Testis (tissue), 3 donors: Measurements from ENCODE around the gene TBC1D24. TPM values are rescaled to one million over a fixed set of nuclear protein-coding genes. Genes with fewer than 3 reads are reported as not detected.
A peak's percentile ranks its signal among the peaks of the same experiment; 100 is the strongest.
"Not testable (repeated sequence)": the region's sequence is repeated elsewhere in the genome, so short reads cannot be mapped to it uniquely, and the experiment has no call there.

Source experiments
- DNase-seq: peaks from one replicate; pipeline ENCODE4 v3.0.0-alpha.2; 2019
- H3K27ac ChIP-seq, 2 donors: fragments of 200-600 bp; sonication (generic); one replicate each; pipeline ENCODE4 v1.5.1; 2019
- H3K27me3 ChIP-seq: fragments of 200-600 bp; sonication (generic); one replicate; pipeline ENCODE4 v1.5.1; 2019
- H3K36me3 ChIP-seq: fragments of 200-600 bp; sonication (generic); one replicate; pipeline ENCODE4 v1.5.1; 2017; ENCODE audit warnings: low read depth; ENCODE audit errors: missing control alignments
- H3K4me1 ChIP-seq: fragments of 200-600 bp; sonication (generic); one replicate; pipeline ENCODE4 v1.5.1; 2019
- H3K4me3 ChIP-seq, 2 donors: fragments of 200-600 bp; sonication (generic); one replicate each; pipeline ENCODE4 v1.5.1; 2017 to 2019
- H3K9me3 ChIP-seq: fragments of 200-600 bp; sonication (generic); one replicate; pipeline ENCODE4 v1.5.1; 2017
- CTCF ChIP-seq, 3 experiments: fragments of 450-650 bp in 2 of 3; fragments of 200-600 bp in 1 of 3; sonication (generic) in 1 of 3; IDR thresholded peaks; one replicate each; pipeline ENCODE4 v1.5.1; 2016 to 2019; ENCODE audit warnings: antibody characterized with exemption in 3 of 3, mild to moderate bottlenecking in 2 of 3, moderate library complexity in 1 of 3
- POLR2A ChIP-seq: fragments of 450-650 bp; IDR thresholded peaks from one replicate; pipeline ENCODE4 v1.6.1; 2017; ENCODE audit warnings: antibody characterized with exemption, mild to moderate bottlenecking, moderate library complexity
- WGBS, 2 donors: methylation state at CpG; one replicate each; pipeline ENCODE4 v1.1.5; 2018; 5-methylcytosine and 5-hydroxymethylcytosine counted together
- intact Hi-C: fragments of 100-400 bp; cut with DNase I; formaldehyde crosslinking; loops from one replicate; pipeline ENCODE4 v1.15.1; 2023; ENCODE audit warnings: low total_unique reads
- polyA plus RNA-seq: library from polyadenylated mRNA; stranded (reverse); fragments of 350-450 nt; fragmentation: Illumina TruSeq; extraction: RNeasy Lipid Tissue Mini Kit (QIAGEN cat#74804); gene quantifications from one replicate; pipeline ENCODE4 v1.2.3, GENCODE V29; 2014; ENCODE audit warnings: low read depth, low replicate concordance; ENCODE audit not compliant: insufficient read depth
- total RNA-seq, 2 donors: library from RNA; depleted of rRNA; stranded (reverse); fragments of >200 nt; gene quantifications; one replicate each; pipeline ENCODE4 v1.2.3, GENCODE V29; 2016

Gene TBC1D24
- total and polyA plus RNA-seq, 3 donors from 2014 or later = 5.3 to 13.5 (median 11.2) TPM

DNA sequence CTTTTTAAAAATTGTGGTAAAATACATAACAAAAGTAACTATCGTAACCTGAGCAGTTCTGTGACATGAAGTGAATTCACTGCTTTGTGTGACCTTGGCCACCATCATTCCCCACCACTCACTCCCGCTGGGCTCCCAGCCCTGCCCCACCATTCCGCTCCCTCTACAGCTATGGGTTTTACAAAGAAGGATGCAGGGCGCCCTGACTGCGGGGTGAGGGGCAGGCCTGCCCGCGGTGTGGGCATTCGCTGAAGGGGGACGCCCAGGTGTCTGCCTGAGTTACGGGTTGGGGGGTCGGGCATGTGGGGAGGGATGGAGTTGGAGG is 56.4 kb downstream of the TBC1D24 start, which contains the start of gene CEMP1:
Gene CEMP1, minus strand, starts transcription at position 38 of the 325 bp plus-strand sequence. CDS start 335 bp downstream, outside the sequence.
- Histone ChIP-seq H3K36me3 (no peaks in the 10 kb centered on the region), H3K4me1 (no peaks in the 10 kb centered on the region), H3K4me3 (peak within 1 kb of the TSS; percentile 59 to 73), H3K27ac (peak within 1 kb of the TSS; percentile 90 to 93), H3K9me3 (no peaks in the 10 kb centered on the region), H3K27me3 (no peaks in the 10 kb centered on the region)
- no peak for TF ChIP-seq POLR2A
- no peak for TF ChIP-seq CTCF (IDR thresholded peaks at IDR 0.05)
- 13 to 34% methylated on average over 3 to 11 of the region's 11 CpGs for WGBS, 2 donors
- DNase-seq = no peak
- intact Hi-C loops = no loop called here

GRCh38 chr16:2531696-2532493 is 57.0 kb downstream of the TBC1D24 start:
- intact Hi-C loops = no loop called here
- Histone ChIP-seq H3K4me1 (no peaks in the 10 kb centered on the region), H3K9me3 (no peaks in the 10 kb centered on the region), H3K27me3 (no peaks in the 10 kb centered on the region), H3K27ac (peak overlapping the region; percentile 90 to 93), H3K36me3 (no peaks in the 10 kb centered on the region), H3K4me3 (peak overlapping the region; percentile 59 to 73)
- 1 to 2% methylated on average over 15 to 84 of the region's 84 CpGs for WGBS, 2 donors
- TF ChIP-seq POLR2A (peak; percentile 63), CTCF (IDR thresholded peaks at IDR 0.05) (no peak)
- DNase-seq = peak; percentile 99

DNA sequence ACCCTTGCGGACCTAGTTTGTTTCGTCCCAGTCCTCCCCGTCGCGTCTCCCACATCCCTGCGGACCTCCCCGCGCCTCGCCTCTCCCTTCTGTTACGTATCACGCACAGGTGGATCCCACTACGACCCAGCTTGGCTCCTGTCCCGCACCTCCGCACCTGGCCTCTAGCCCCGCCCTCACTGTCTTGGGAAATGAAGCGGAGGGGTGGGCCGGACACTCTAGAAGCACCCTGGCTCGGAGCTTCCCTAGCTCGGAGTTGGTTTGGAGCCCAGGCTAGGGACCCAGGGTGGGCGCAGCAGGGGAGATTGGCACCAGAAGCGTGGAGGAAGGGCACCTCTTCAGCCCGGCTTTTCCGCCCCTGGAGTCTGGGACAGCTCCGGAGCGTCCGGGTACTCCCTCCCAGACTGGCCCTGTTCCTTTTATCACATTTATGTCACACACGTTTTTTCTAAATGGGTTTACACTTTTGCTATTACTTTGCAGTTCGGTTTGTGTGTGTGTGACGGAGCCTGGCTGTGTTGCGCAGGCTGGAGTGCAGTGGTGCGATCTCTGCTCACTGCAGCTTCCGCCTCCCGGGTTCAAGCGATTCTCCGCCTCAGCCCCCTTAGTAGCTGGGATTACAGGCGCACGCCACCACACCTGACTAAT is 57.7 kb downstream of the TBC1D24 start:
- no peaks in the 10 kb centered on the region for H3K36me3 ChIP-seq
- TF ChIP-seq POLR2A = no peak
- no peak for TF ChIP-seq CTCF (IDR thresholded peaks at IDR 0.05)
- H3K9me3 ChIP-seq = no peaks in the 10 kb centered on the region
- H3K27ac ChIP-seq = peak overlapping the region; percentile 90 to 93
- no peaks in the 10 kb centered on the region for H3K4me1 ChIP-seq
- H3K4me3 ChIP-seq = peak overlapping the region; percentile 59 to 73
- 1% methylated on average over 33 to 37 of the region's 37 CpGs for WGBS, 2 donors
- intact Hi-C loops = no loop called here
- H3K27me3 ChIP-seq = no peaks in the 10 kb centered on the region
- DNase-seq = peak; percentile 82

- peak overlapping the region; percentile 59 to 73 for H3K4me3 ChIP-seq
- H3K4me1 ChIP-seq, H3K27me3 ChIP-seq, intact Hi-C loops, H3K36me3 ChIP-seq, DNase-seq, H3K9me3 ChIP-seq: not testable (repeated sequence)
- H3K27ac ChIP-seq = peak overlapping the region; percentile 90 to 93
- WGBS, 2 donors = 26 to 39% methylated on average over 16 of the region's 16 CpGs
Observed at GRCh38 chr16:2533142-2533755, 58.3 kb downstream of the TBC1D24 start.

DNA sequence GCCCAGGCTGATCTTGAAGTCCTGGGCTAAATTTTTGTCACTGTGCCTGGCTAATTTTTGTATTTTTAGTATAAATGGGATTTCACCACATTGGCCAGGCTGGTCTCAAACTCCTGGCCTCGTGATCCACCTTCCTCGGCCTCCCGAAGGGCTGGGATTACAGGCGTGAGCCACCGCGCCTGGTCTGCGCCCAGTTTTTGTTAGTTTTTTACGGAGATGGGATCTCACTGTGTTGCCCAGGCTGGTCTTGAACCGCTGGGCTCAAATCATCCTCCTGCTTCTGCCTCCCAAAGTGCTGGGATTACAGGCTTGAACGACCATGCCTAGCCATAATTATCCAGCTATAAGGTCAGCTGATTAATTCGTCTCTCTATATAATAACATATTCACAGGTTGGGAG is 59.0 kb downstream of the TBC1D24 start:
- H3K4me1 ChIP-seq = peaks cover under 1% of the 10 kb centered on the region
- intact Hi-C loops = no loop called here
- WGBS, 2 donors = 87 to 92% methylated on average over 11 of the region's 11 CpGs
- no peak for DNase-seq
- no peaks in the 10 kb centered on the region for H3K27me3 ChIP-seq
- no peaks in the 10 kb centered on the region for H3K36me3 ChIP-seq
- no peak for TF ChIP-seq POLR2A
- no peak for TF ChIP-seq CTCF (IDR thresholded peaks at IDR 0.05)
- no peak overlapping the region for H3K4me3 ChIP-seq
- no peaks in the 10 kb centered on the region for H3K9me3 ChIP-seq
- H3K27ac ChIP-seq = no peak overlapping the region

GRCh38 chr16:2534335-2534734 is 59.4 kb downstream of the TBC1D24 start:
- H3K27me3 ChIP-seq, intact Hi-C loops, DNase-seq, H3K4me3 ChIP-seq, H3K9me3 ChIP-seq, H3K36me3 ChIP-seq, H3K4me1 ChIP-seq: not testable (repeated sequence)
- H3K27ac ChIP-seq = peak overlapping the region in 1 of 2 donors; percentile 81
- WGBS, 2 donors = 87 to 90% methylated on average over 5 of the region's 5 CpGs
